ENCODE data around the gene SERPINE1. TPM values are rescaled to one million over a fixed set of nuclear protein-coding genes. Genes with fewer than 3 reads are reported as not detected.

The SERPINE1 gene
- total and polyA plus RNA-seq, 2 of the 8 experiments (the other 6 are each of a cell fraction or from before 2014, with no cell fraction given), result 3.7 to 5.6 TPM

DNA sequence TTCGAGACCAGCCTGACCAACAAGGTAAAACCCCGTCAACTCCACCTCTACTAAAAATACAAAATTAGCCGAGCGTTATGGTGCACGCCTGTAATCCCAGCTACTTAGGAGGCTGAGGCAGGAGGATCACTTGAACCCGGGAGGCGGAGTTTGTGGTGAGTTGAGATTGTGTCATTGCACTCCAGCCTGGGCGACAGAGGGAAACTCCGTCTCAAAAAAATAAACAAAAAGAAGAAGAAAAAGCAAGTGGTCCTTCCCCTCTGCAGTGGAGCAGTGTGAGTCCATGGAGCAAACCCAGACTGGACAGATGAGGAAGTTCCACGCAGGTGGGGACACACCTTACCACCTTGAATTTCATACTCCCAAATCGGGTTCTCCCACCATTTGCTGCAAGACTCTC lies 13.1 kb upstream of the SERPINE1 start:
- Histone ChIP-seq H2BK20ac (ENCODE audit: low read length) (no peak overlapping the region), H3K79me2 (ENCODE audit: control insufficient read depth in 1 of 2, insufficient read depth in 2 of 2, low read length in 2 of 2) (no peaks in the 10 kb centered on the region), H4K91ac (replicated peaks; ENCODE audit: insufficient read length, low read length) (no peak overlapping the region), H3K14ac (ENCODE audit: insufficient read length) (peak overlapping the region; percentile 87), H3K27me3 (replicated peaks in 1 of 4; ENCODE audit: control insufficient read depth in 3 of 4, extremely low read depth in 1 of 4, insufficient read depth in 3 of 4, low read length in 3 of 4) (no peaks in the 10 kb centered on the region), H3K27ac (ENCODE audit: low read depth, low read length) (no peak overlapping the region), H4K8ac (ENCODE audit: extremely low read depth, insufficient read depth, low read length) (no peak overlapping the region; the same call in 1 of the 2 replicates), H3K4me1 (replicated peaks in 1 of 4; ENCODE audit: control insufficient read depth in 3 of 4, insufficient read depth in 4 of 4, low read length in 3 of 4) (peaks cover 0 to 6% (median 0%) of the 10 kb centered on the region in 4 experiments; a peak in 2 of 7 replicates), H3K23me2 (ENCODE audit: low read depth, low read length) (no peaks in the 10 kb centered on the region), H3K23ac (ENCODE audit: insufficient read length) (no peak overlapping the region), H2AFZ (ENCODE audit: low read length) (no peak overlapping the region; the same call in 1 of the 2 replicates), H3K9ac (replicated peaks in 1 of 4; ENCODE audit: extremely low read depth in 1 of 4, low read depth in 3 of 4, low read length in 3 of 4) (no peak overlapping the region), H3K4ac (replicated peaks; ENCODE audit: insufficient read length, low read depth, low read length) (no peak overlapping the region), H3K36me3 (ENCODE audit: control insufficient read depth in 2 of 4, insufficient read depth in 4 of 4, low read length in 3 of 4) (no peaks in the 10 kb centered on the region), H2AK5ac (ENCODE audit: low read depth, low read length) (no peak overlapping the region), H3K79me1 (ENCODE audit: low read depth, low read length) (no peaks in the 10 kb centered on the region), H3K4me2 (ENCODE audit: insufficient read depth in 1 of 2, low read depth in 2 of 2, low read length in 2 of 2) (no peak overlapping the region), H2BK12ac (ENCODE audit: low read depth, low read length) (no peak overlapping the region), H2BK120ac (replicated peaks; ENCODE audit: low read depth, low read length) (no peak overlapping the region), H3K9me3 (ENCODE audit: insufficient read depth in 2 of 2, low read depth in 1 of 2, low read length in 1 of 2) (no peaks in the 10 kb centered on the region), H4K20me1 (replicated peaks in 1 of 2; ENCODE audit: control insufficient read depth in 1 of 2, insufficient read depth in 2 of 2, low read length in 2 of 2) (no peaks in the 10 kb centered on the region), H2BK15ac (ENCODE audit: low read length) (no peak overlapping the region), H4K5ac (ENCODE audit: insufficient read length, low read depth, low read length) (no peak overlapping the region), H3K56ac (replicated peaks; ENCODE audit: insufficient read length, low read depth, low read length) (no peak overlapping the region), H2BK5ac (ENCODE audit: low read depth, low read length) (no peak overlapping the region), H3K18ac (ENCODE audit: extremely low read depth, low read length) (no peak overlapping the region), H3K4me3 (ENCODE audit: extremely low read depth in 1 of 4, insufficient read depth in 2 of 4, low read depth in 3 of 4, low read length in 4 of 4) (no peak overlapping the region)
- 92% methylated on average over 11 of the region's 11 CpGs; no CpG with 5 or more reads in 1 of the 2 experiments for WGBS, 2 experiments (ENCODE audit: extremely low coverage in 1 of 2, insufficient coverage in 1 of 2, insufficient read length in 1 of 2, insufficient replicate concordance in 2 of 2, low coverage in 1 of 2, low lambda C conversion rate in 2 of 2, missing lambda C conversion rate in 1 of 2)
- TF ChIP-seq POU5F1 (IDR thresholded peaks at IDR 0.05; ENCODE audit: low read depth, low read length) (no peak), SP4 (IDR thresholded peaks at IDR 0.05; ENCODE audit: low read length) (no peak), CHD2 (IDR thresholded peaks at IDR 0.05; ENCODE audit: low read length) (no peak), SIN3A (conservative IDR thresholded peaks at IDR 0.05 in 1 of 2, IDR thresholded peaks at IDR 0.05 in 1 of 2; ENCODE audit: low read depth in 1 of 2, low read length in 2 of 2) (no peak), SP1 (IDR thresholded peaks at IDR 0.05; ENCODE audit: low read depth, low read length) (no peak)
- FAIRE-seq, result no peak
- CTCF ChIA-PET (ENCODE audit: partially characterized antibody), result interaction anchor here (1.0 to 2.4 kb wide), 6 partner anchors 8 to 148 kb away, joined by 3 to 7 read pairs (median 6); partner anchors contain the start of gene SERPINE1
- POLR2A ChIA-PET (ENCODE audit: partially characterized antibody), result interaction anchor here (0.6 to 0.9 kb wide), 2 partner anchors 13 to 164 kb away, joined by 3 read pairs; no protein-coding TSS in a partner anchor
- DNase-seq (ENCODE audit: low read depth in 1 of 2, low spot score in 2 of 2), result no peak

Data from H1 (cell line).